K562 (cell line): ENCODE data around the gene SMAP2. TPM values are rescaled to one million over a fixed set of nuclear protein-coding genes. Genes with fewer than 3 reads are reported as not detected.

Source experiments
- BRCA1 ChIP-seq, 2 experiments: fragments of 450-650 bp in 1 of 2; sonication (generic) in 1 of 2; formaldehyde crosslinking in 1 of 2; IDR thresholded peaks; 2 replicates each; pipeline versions ENCODE4 v1.5.0 to v1.6.1; 2017 to 2020; ENCODE audit warnings: mild to moderate bottlenecking in 1 of 2, missing genetic modification reagents in 1 of 2
- FIP1L1 ChIP-seq: fragments of 200-400 bp; formaldehyde crosslinking; IDR thresholded peaks from 2 replicates; pipeline ENCODE4 v1.6.1; 2018; ENCODE audit warnings: mild to moderate bottlenecking, low read depth, low read length; ENCODE audit not compliant: poor library complexity, severe bottlenecking
- HBP1 ChIP-seq: fragments of 450-650 bp; formaldehyde crosslinking; IDR thresholded peaks from 2 replicates; pipeline ENCODE4 v1.4.0; 2022; ENCODE audit warnings: missing genetic modification characterization
- HNRNPK ChIP-seq: fragments of 200-400 bp; formaldehyde crosslinking; IDR thresholded peaks from one replicate; pipeline ENCODE4 v1.6.1; 2018; ENCODE audit warnings: mild to moderate bottlenecking, low read depth, low read length; ENCODE audit not compliant: poor library complexity, severe bottlenecking
- SAFB2 ChIP-seq: fragments of 200-400 bp; formaldehyde crosslinking; IDR thresholded peaks from 2 replicates; pipeline ENCODE4 v1.6.1; 2018; ENCODE audit warnings: borderline replicate concordance, low read length, low read depth, moderate library complexity; ENCODE audit not compliant: severe bottlenecking
- ZNF253 ChIP-seq: fragments of 250-450 bp; sonication (Bioruptor Pico); conservative IDR thresholded peaks from 2 replicates; pipeline ENCODE4 v1.6.1; 2021; ENCODE audit warnings: mild to moderate bottlenecking
- polyA plus RNA-seq, 8 experiments: library from polyadenylated mRNA; depleted of rRNA in 4 of 8; stranded (reverse) in 5 of 8; unstranded in 3 of 8; fragments of >200 nt; fragmentation: Nextera tagmentation in 2 of 8; fragmentation: Illumina TruSeq in 1 of 8; extraction: Ambion mirVana in 2 of 8; extraction: Trizol in 1 of 8; gene quantifications; 2 replicates each; pipeline versions ENCODE4 v1.2.1 to v1.2.3, GENCODE V29; 2011 to 2014; ENCODE audit warnings: inconsistent platforms in 1 of 8, missing spikeins in 1 of 8
- total RNA-seq, 7 experiments: library from RNA; depleted of rRNA in 6 of 7; stranded (reverse); fragments of >200 nt in 6 of 7; fragmentation: Illumina TruSeq in 2 of 7; extraction: Trizol in 2 of 7; gene quantifications; 2 replicates each; pipeline versions ENCODE4 v1.2.1 to v1.2.3, GENCODE V29; 2011 to 2021; ENCODE audit warnings: low replicate concordance in 1 of 7
- TF ChIP-seq, protein P1 (sequence below): sonication (generic); formaldehyde crosslinking; IDR thresholded peaks from 2 replicates; pipeline ENCODE4 v1.9.0; 2022; ENCODE audit warnings: mild to moderate bottlenecking, missing genetic modification reagents
- TF ChIP-seq, protein P2 (sequence below): fragments of 450-650 bp; IDR thresholded peaks from 2 replicates; pipeline ENCODE4 v1.6.1; 2016; ENCODE audit warnings: borderline replicate concordance

The SMAP2 gene
- total and polyA plus RNA-seq, 9 of the 15 experiments (the other 6 are each of a cell fraction or from before 2014, with no cell fraction given), result 38.7 to 212 (median 94.1) TPM

DNA sequence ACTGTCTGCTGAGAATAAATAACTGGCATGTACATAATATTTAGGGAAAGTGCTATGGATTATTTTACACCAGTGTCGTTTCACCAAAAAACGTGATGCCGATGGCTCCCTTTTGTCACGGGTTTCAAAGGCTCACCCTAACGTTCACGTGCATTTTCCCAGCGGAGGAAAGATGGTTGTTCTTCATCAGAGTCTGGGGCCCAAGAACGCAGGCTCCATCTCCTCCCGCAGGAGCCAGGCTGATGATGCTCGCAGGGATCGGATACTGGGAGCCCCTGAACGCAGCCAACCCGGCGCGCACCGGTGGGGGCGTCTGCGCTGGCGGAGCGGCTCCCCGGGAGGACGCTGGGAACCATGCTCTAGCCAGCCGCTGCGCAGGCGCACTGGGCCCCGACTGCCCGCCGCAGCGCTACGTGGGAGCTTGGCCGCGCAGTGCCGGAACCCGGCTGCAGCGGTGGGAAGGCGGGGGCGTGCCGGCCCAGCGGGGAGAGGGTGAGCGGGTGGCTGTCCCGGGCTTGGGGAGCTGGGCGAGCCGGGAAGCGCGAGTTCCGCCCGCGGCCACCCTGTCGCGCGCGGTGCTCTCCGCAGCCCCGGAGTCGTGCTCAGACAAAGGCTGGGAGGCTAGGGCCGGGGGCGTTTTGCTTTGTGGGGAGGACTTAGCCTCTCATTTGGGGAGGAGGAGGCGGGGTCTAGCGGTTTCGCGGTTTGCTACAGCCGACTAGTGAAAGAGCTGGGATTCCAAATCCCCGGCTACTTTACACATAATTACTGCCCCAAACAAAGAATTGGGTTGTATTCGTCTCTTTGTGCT is 76.4 kb downstream of the SMAP2 start, which contains the start of gene ZFP69B (continued):
- TF ChIP-seq, protein P1, sequence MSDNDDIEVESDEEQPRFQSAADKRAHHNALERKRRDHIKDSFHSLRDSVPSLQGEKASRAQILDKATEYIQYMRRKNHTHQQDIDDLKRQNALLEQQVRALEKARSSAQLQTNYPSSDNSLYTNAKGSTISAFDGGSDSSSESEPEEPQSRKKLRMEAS (CRISPR knock-in tag), result peak; percentile 85
- TF ChIP-seq FIP1L1 (peak; percentile 63), HBP1 (CRISPR knock-in tag) (no peak), ZNF253 (CRISPR knock-in tag) (no peak), BRCA1 (IDR thresholded peaks at IDR 0.05) (no peak), BRCA1 (CRISPR knock-in tag; IDR thresholded peaks at IDR 0.05) (no peak), SAFB2 (no peak), HNRNPK (no peak)
- TF ChIP-seq, protein P2, sequence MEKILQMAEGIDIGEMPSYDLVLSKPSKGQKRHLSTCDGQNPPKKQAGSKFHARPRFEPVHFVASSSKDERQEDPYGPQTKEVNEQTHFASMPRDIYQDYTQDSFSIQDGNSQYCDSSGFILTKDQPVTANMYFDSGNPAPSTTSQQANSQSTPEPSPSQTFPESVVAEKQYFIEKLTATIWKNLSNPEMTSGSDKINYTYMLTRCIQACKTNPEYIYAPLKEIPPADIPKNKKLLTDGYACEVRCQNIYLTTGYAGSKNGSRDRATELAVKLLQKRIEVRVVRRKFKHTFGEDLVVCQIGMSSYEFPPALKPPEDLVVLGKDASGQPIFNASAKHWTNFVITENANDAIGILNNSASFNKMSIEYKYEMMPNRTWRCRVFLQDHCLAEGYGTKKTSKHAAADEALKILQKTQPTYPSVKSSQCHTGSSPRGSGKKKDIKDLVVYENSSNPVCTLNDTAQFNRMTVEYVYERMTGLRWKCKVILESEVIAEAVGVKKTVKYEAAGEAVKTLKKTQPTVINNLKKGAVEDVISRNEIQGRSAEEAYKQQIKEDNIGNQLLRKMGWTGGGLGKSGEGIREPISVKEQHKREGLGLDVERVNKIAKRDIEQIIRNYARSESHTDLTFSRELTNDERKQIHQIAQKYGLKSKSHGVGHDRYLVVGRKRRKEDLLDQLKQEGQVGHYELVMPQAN, result no peak
- TF ChIP-seq, all 486 proteins: peak for 129
